GM21576 (cell line): ENCODE measurements around the gene DBF4.
"Not testable (repeated sequence)": the region's sequence is repeated elsewhere in the genome, so short reads cannot be mapped to it uniquely, and the experiment has no call there.

Experiments used
- ATAC-seq: cut with Tn5 transposase; IDR thresholded peaks from one replicate; pipeline ENCODE4 v1.9.1; 2021; ENCODE audit warnings: mild to moderate bottlenecking, moderate library complexity; ENCODE audit not compliant: unreplicated experiment

The DBF4 gene, protein sequence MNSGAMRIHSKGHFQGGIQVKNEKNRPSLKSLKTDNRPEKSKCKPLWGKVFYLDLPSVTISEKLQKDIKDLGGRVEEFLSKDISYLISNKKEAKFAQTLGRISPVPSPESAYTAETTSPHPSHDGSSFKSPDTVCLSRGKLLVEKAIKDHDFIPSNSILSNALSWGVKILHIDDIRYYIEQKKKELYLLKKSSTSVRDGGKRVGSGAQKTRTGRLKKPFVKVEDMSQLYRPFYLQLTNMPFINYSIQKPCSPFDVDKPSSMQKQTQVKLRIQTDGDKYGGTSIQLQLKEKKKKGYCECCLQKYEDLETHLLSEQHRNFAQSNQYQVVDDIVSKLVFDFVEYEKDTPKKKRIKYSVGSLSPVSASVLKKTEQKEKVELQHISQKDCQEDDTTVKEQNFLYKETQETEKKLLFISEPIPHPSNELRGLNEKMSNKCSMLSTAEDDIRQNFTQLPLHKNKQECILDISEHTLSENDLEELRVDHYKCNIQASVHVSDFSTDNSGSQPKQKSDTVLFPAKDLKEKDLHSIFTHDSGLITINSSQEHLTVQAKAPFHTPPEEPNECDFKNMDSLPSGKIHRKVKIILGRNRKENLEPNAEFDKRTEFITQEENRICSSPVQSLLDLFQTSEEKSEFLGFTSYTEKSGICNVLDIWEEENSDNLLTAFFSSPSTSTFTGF

DNA sequence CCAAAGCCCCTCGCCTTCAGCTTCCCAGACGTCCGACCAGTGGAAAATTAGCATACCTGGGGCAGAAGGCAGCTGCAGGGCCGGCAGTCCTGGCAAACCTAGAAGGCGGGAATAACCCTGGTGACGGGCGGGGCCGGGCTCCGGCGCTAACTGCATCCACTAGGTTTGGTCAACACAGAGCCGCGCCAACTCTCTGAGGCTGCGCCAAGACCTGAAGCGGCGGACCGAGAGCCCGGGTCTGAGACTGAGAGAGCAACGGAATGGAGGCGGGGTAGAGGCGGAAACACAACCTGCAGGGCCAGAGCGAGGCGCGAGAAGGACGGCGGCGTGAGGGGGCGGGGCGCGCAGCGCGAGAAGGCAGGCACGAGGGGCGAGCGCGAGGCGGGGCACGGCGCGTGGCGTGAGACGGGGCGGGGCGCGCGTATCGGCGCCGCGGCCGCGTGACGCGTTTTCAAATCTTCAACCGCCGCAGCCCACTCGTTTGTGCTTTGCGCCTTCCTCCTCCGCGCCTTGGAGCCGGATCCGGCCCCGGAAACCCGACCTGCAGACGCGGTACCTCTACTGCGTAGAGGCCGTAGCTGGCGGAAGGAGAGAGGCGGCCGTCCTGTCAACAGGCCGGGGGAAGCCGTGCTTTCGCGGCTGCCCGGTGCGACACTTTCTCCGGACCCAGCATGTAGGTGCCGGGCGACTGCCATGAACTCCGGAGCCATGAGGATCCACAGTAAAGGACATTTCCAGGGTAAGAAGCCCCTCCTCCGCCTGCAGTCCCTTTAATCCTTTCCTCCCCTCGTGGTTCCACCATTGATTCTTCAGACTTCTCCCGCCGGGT is at the start of gene DBF4, which contains the start of gene SLC25A40:
Gene DBF4, plus strand, starts transcription at position 454 of the 829 bp plus-strand sequence. Its CDS starts 240 bp downstream, at position 694.
Gene SLC25A40, minus strand, starts transcription at position 321 of the 829 bp plus-strand sequence. CDS start 17,633 bp downstream, outside the sequence.
- peak; percentile 87 for ATAC-seq

DNA sequence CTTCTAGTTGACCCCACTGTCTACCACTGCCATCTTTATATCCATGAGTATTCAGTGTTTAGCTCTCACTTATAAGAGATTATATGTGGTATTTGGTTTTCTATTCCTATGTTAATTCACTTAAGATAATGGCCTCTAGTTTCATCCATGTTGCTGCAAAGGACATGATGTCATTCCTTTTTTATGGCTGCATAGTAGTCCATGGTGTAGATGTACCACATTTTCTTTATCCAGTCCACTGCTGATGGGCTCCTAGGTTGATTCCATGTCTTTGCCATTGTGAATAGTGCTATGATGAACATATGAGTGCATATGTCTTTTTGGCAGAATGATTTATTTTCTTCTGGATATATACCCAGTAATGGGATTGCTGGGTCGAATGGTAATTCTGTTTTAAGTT is 47.9 kb upstream of the DBF4 start:
- ATAC-seq: not testable (repeated sequence)

DNA sequence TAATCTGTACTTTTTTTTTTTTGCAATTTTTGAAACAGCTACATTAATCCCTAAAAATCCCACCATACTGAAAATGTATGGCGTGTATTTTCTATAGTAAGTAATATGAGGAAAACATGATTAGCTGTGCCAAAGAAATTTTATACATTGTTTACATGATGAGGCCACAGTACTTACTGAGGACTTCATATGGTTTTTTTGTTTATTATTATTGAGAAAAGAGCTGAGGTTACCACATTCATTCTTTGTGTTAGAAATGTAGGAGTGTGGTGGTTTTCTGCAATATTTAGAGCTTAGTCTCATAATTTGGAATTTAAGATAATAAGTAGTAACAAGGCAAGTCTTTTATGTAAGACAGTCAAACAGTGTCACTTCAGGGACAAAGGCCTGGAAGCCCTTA is 45.2 kb upstream of the DBF4 start:
- no peak for ATAC-seq

DNA sequence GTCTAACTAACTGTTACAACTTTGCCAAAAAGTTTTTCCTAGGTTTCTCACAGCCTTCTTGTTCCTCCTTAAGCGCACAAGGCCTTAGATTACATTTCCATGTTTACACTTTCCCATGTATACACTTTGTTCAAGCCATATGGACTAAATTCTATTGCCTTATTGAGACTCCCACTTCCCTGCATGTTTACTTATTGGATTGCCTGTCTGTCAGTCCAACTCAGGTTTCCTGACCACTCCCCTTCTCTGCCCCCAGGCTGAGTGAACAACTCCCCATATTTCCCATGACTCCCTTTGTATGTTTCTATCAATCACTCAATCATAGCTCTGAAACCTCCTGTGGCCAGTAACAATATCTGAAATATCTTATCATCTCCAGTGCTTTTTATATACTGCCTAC is 43.2 kb upstream of the DBF4 start:
- ATAC-seq: no peak

DNA sequence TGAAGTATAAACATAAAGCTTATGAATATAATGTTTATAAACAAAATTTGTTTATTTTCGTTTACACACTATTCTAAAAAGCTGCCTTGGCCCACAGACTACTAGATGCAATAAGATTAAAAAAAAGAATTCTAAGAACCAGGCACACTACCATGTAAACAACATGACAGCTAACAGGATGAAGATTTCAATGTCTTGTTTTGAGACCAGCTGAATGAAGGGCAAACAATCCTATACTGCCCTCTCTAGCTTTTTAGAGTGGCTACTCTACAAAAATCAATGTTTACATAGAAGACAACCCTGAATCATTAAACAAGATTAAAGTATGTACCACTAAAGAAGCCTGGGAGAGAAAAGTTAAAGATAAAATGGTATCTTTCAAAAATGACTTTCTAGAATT is 38.7 kb upstream of the DBF4 start:
- ATAC-seq: no peak

DNA sequence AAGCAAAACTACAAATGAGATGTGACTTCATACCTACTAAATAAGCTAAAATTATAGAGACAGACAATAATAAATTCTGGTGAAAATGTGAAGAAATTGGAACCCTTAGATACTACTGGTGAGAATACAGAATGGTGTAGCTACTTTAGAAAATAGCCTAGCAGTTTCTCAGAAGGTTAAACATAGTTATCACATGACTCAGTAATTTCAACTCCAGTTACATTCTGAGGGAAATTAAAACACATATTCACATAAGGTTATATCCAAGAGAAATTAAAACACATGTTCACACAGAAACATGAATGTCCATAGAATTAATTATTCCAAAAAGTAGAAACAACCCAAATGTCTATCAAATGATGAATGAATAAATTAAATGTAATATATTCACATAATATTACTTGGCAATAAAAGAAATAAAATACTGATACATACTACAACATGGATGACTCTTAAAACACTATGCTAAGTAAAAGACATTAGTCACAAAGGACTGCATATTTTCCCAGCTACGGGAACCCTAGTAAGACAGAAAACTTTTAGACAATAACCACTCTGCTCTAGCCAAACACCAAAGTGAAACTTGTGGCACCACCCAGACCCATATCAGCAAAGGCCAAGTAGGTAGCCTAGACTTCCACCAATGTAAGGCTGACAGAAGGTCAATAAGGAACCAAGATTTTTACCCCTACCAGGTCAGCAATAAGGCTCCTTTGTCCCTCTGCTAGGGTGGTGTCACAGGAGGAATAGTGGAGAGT is 25.3 kb upstream of the DBF4 start:
- no peak for ATAC-seq

DNA sequence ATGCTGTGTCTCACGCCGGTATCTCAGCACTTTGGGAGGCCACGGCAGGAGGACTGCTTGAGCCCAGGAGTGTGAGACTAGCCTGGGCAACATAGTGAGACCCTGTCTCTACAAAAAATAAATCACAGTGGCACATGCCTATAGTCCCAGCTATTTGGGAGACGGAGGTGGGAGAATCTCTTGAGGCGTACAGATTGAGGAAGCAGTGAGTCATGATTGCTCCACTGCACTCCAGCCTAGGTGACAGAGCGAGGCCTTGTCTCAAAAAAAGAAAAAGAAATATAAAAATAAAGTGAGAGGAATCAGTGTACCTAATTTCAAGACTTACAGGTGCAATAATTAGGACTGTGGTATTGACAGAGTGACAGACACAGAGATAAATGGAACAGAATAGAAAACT is 24.0 kb upstream of the DBF4 start:
- no peak for ATAC-seq

DNA sequence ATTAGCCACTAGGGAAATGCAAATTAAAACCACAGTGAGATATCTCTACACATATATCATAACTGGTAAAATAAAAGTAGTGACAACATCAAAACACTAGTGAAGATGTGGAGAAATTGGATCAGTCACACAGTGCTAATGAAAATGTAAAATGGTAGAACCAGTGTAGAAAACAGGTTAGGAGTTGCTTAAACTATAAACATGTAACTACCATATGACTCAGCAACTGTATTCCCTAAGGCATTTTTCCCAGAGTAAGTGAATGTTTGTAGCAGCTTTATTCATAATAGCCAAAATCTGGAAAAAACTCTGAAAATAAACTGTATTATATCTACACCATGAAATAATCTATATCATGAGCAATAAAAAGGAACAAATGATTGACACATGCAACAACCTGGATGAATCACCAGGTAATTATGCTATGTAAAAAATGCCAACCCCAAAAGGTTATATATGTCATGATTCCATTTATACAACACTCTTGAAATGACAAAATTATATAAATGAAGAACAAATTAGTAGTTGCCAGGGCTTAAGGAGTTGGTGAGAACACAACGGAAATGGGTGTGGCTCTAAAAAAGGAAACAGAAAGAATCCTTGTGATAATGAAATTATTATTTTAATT is 22.9 kb upstream of the DBF4 start:
- no peak for ATAC-seq

DNA sequence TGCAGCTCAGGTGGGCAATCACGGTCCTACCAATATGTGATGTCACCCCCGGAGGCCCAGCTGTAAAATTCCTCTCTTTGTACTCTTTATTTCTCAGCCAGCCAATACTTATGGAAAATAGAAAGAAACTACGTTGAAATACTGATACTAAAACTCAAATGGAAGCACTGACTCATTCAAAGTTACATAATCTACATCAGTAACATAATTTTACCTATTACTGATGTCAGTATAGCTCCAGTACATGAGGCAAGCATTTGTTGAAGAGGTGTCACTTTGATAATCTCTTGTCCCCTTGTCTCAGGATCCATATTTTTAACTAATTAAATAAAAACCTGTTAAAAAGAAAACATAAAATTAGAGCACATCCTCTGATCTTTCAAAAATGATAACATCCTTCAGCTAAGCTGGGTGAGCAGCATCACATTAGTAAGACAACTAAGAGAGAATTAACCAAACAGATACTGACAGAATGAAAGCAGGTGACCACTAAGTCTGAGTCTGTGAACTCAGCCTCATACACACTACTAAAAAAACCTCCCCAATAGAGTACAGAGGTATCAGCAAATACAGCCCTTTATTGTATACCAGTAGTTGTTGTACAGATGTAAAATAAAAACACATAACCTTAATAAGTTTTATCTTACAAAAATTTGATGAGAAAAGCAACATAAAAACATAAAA is 17.7 kb upstream of the DBF4 start:
- no peak for ATAC-seq

DNA sequence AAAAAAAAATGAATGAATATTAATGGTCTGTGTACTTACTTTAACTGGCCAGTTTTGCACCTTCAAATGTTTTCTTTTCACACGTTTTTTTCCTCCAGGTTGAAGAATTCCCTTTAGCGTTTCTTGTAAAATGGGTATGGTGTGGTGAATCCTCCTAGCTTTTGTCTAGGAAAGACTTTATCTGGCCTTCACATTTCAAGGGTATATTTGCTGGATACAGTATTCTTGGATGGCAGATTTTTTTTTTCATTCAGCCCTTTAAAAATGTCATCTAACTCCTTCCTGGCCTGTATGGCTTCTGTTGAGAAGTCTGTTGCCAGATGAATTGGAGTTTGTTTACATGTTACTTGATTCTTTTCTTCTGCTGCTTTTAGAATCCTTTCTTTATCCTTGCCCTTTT is 10.2 kb upstream of the DBF4 start:
- no peak for ATAC-seq

DNA sequence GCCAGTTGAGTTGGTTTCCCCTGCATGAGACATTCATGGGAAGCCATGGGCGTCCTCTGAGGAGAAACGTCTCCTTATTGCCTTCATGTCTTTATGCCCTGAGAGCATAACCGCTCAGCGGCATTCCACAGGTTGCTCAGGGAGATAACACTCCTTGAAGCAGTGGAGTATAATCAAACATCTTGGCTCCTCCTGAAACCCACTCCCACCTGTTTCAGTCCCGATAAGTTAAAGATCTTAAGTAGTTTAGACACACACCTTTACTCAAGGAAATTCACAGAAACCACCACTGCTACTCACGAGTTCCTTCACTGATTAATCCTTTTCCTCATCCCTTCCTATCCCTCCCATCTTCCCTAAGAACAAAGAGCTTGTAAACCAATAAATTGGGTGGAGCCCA is 9.8 kb upstream of the DBF4 start:
- not testable (repeated sequence) for ATAC-seq

DNA sequence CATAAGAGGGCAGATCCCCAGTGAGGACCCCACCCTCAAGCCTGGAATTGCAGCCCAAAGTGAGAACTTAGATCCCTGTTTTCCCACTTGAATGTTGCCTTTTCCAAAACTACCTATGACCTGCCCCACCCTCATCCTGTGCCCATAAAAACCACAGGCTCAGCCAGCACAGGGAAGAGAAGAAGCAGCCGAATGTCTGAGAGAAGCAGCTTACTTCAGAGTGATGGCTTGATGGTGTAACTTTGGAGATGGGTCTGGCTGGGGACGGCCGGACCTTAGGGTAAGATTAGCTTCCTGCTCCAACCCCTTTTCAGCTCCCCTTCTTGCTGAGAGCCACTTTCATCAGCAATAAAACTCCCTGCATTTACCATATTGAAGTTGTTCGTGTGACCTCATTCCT is 5.8 kb upstream of the DBF4 start:
- no peak for ATAC-seq

DNA sequence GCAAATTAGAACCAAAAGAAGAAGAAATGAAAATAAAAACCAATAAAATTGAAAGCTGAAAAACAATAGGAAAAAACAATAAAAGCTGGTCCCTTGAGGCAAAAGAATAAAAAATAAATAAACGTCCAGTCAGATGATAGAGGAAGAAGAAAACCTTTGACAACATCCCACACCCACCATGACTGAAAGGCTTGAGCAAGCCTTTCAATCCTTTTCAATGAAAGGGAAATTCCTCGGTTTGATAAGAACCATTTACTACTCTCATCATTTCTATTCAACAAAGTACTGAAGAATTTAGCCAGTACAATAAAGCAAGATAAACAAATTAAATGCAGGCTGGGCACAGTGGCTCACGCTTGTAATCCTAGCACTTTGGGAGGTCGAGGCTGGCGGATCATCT is 3.9 kb upstream of the DBF4 start:
- ATAC-seq: no peak

DNA sequence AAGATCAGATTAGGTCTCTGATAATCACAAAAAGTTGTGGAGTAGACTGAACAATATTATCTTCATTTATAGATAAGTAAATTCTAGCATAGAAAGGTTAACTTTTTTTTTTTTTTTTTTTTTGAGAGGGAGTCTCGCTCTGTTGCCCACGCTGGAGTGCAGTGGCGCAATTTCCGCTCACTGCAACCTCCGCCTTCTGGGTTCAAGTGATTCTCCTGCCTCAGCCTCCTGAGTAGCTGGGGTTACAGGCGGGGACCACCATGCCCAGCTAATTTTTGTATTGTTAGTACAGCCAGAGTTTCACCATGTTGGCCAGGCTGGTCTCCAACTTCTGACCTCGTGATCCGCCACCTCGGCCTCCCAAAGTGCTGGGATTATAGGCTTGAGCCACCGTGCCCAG is 3.0 kb upstream of the DBF4 start:
- not testable (repeated sequence) for ATAC-seq

DNA sequence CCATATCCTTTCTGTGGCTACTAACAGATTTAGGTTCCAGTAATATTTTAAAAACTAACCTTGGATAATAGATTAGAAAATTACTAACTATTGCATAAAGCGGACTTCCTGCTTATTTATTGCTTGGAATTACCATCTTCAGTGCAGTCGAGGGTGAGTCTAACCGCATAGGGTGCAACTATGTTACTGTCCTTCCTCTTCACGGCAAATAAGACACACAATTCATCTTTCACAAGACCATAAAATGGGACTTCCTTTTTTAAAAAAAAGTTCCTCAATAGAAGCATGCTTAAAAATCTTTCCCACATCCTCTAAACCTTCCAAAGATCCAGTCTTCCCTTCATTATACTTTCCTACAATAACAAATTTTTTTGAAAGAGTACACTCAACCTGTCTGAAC is 2.2 kb upstream of the DBF4 start:
- no peak for ATAC-seq

DNA sequence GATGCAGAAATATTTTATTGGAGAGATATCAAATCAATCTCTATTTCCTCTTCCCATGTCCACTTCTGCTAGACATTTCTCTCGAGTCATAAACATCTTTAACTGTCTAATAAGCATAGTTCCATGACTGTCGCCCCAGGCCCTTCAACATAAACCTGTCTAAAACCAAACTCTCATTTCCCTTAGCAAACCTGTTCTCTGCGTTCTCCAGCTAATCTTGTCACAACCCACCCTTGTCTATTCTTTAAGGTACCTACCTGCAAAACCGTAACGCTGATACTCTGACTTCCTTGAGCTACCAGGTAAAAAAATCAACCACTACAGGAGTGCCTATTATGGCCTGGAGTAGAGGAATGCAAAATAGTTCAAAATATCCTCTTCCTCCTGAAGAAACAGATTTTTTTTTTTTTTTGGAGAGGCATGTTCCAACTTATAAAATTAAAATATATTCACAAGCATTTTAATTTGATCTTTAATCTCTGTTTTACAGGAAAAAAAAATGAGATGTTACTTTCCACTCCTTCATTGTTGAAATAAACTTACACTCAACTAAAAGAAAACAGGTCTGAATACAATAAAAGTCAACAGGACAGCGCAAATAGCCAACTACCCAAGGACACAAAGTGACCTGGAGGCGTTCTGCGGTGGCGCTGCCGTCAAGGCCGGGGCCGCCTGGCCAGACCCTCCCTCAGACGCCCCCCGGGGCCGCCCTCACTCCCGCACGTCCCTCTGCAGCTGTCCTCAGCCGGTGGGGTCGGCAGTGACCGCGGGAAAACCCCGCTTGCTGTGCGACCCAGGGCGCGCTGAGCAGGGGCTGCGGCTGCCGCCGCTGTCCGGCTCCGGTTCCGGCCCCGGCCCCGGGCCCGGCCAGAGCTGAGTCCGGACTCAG is 898 bp upstream of the DBF4 start:
- peak; percentile 18 for ATAC-seq

DNA sequence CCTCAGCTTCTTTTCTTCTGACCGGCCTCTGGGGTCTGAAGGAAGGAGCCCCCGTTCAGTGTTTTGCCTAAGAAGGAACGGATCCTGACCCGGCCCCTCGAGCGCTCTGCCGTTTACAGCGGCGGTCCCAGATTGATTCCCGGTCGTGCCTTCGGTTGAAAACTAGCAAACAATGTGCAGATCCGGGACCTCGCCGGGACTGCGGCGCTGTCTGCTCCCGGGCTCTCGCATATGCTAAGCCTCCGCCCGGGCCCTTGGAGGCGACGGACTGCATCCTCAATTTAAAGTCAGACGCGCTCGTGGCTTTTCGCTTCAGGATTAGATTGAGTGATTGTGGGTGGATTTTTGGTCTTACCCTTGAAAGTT is 559 bp downstream of the DBF4 start:
- ATAC-seq: no peak

DNA sequence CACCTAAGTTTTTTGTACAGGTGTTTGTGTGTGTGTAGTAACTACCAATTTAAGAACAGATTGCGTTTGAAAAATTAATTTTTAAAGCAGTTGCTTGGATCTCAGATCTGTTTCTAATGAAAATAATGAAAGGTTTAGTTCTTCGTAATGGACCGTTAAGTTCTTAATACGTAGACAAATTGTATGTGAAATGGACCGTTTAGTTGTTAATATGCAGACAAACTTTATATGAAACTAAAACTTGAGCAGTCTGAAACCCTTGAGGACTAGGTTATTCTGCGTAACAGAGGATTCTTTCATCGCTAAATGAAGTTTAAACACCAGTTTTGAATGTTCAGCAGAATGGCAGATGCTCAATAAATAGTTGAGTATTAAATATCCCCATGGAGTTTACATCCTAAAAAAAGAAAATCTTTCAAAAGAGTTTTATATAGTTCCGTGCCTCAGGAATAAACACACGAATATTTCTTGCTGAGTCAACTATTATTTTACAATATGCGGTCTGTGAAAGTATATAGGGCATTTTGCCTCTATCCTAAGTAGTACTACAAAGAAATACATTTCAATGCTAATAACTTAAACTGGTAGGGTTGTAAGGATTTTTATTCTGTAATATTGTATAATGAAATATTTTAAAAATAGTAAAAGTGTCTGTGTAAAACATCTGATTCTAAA is 1.2 kb downstream of the DBF4 start:
- no peak for ATAC-seq
